Uterus (tissue), 4 donors: ENCODE measurements around the gene GGTLC3. TPM values are rescaled to one million over a fixed set of nuclear protein-coding genes. Genes with fewer than 3 reads are reported as not detected.
A peak's percentile ranks its signal among the peaks of the same experiment; 100 is the strongest.
"Not testable (repeated sequence)": the region's sequence is repeated elsewhere in the genome, so short reads cannot be mapped to it uniquely, and the experiment has no call there.

Source experiments
- DNase-seq, 2 donors: peaks; one replicate each; pipeline ENCODE4 v3.0.0-alpha.2; 2019 to 2020
- H3K27ac ChIP-seq, 2 donors: fragments of 200-600 bp; sonication (generic); 1 replicate in 1 of 2; 2 replicates in 1 of 2; pipeline ENCODE4 v1.5.1; 2016 to 2018
- H3K27me3 ChIP-seq, 2 donors: fragments of 200-600 bp; sonication (generic); one replicate each; pipeline ENCODE4 v1.5.1; 2018 to 2019; ENCODE audit warnings: control low read depth in 1 of 2
- H3K36me3 ChIP-seq, 2 donors: fragments of 200-600 bp; sonication (generic); one replicate each; pipeline ENCODE4 v1.5.1; 2019; ENCODE audit warnings: control low read depth in 1 of 2
- H3K4me1 ChIP-seq, 2 donors: fragments of 200-600 bp; sonication (generic); one replicate each; pipeline ENCODE4 v1.5.1; 2018 to 2019; ENCODE audit warnings: control low read depth in 1 of 2
- H3K4me3 ChIP-seq, 2 donors: fragments of 200-600 bp; sonication (generic); 1 replicate in 1 of 2; 2 replicates in 1 of 2; pipeline ENCODE4 v1.5.1; 2018 to 2019; ENCODE audit warnings: mild to moderate bottlenecking in 1 of 2
- H3K9me3 ChIP-seq, 2 donors: fragments of 200-600 bp; sonication (generic); one replicate each; pipeline ENCODE4 v1.5.1; 2019; ENCODE audit warnings: control low read depth in 1 of 2
- intact Hi-C: fragments of 100-400 bp; cut with DNase I; formaldehyde crosslinking; loops from one replicate; pipeline ENCODE4 v1.15.1; 2023; ENCODE audit warnings: low total_unique reads
- total RNA-seq, 4 donors: library from RNA; depleted of rRNA in 3 of 4; stranded (reverse); fragments of >200 nt in 3 of 4; gene quantifications; one replicate each; pipeline versions ENCODE4 v1.1.0 to v1.2.4, GENCODE V29; 2014 to 2023
- donor health status: DM: yes; HTN: yes; CAD: no.

The GGTLC3 gene
- total RNA-seq, 4 donors from 2014 or later: not detected

GRCh38 chr22:18533633-18534032, 15.7 kb upstream of the GGTLC3 start:
- DNase-seq, H3K4me3 ChIP-seq, intact Hi-C loops, H3K27me3 ChIP-seq, H3K27ac ChIP-seq, H3K9me3 ChIP-seq, H3K4me1 ChIP-seq, H3K36me3 ChIP-seq: not testable (repeated sequence)

GRCh38 chr22:18529416-18530145, 11.6 kb upstream of the GGTLC3 start:
- H3K4me3 ChIP-seq, intact Hi-C loops, H3K9me3 ChIP-seq, H3K4me1 ChIP-seq, H3K27me3 ChIP-seq, H3K36me3 ChIP-seq, DNase-seq, H3K27ac ChIP-seq: not testable (repeated sequence)

GRCh38 chr22:18528597-18529415, 10.8 kb upstream of the GGTLC3 start:
- H3K27ac ChIP-seq, H3K4me3 ChIP-seq: not testable (repeated sequence)

GRCh38 chr22:18527752-18528596, 10.0 kb upstream of the GGTLC3 start, which contains the start of gene TMEM191B:
TMEM191B (plus strand) TSS chr22:18527802; CDS start chr22:18527981, 179 bp downstream.
- intact Hi-C loops, H3K4me3 ChIP-seq, H3K27ac ChIP-seq, H3K9me3 ChIP-seq, DNase-seq, H3K4me1 ChIP-seq, H3K27me3 ChIP-seq, H3K36me3 ChIP-seq: not testable (repeated sequence)

More at GRCh38 chr22:18528597-18529415, 10.8 kb upstream of the GGTLC3 start:
- intact Hi-C loops, H3K4me1 ChIP-seq, H3K27me3 ChIP-seq, H3K36me3 ChIP-seq, H3K9me3 ChIP-seq: not testable (repeated sequence)
- peak; percentile 76 to 82 for DNase-seq

GRCh38 chr22:18523328-18523727, 5.4 kb upstream of the GGTLC3 start:
- H3K36me3 ChIP-seq, intact Hi-C loops, H3K27me3 ChIP-seq, H3K27ac ChIP-seq, H3K4me3 ChIP-seq, DNase-seq, H3K9me3 ChIP-seq, H3K4me1 ChIP-seq: not testable (repeated sequence)

GRCh38 chr22:18522762-18523161, 4.8 kb upstream of the GGTLC3 start:
- H3K4me3 ChIP-seq, intact Hi-C loops, DNase-seq: not testable (repeated sequence)

GRCh38 chr22:18513454-18513853, 4.5 kb downstream of the GGTLC3 start:
- H3K9me3 ChIP-seq, H3K4me1 ChIP-seq, DNase-seq, H3K27me3 ChIP-seq, H3K4me3 ChIP-seq, intact Hi-C loops, H3K36me3 ChIP-seq, H3K27ac ChIP-seq: not testable (repeated sequence)

More at GRCh38 chr22:18522762-18523161, 4.8 kb upstream of the GGTLC3 start:
- H3K4me1 ChIP-seq, H3K27ac ChIP-seq, H3K27me3 ChIP-seq, H3K36me3 ChIP-seq, H3K9me3 ChIP-seq: not testable (repeated sequence)

GRCh38 chr22:18512378-18512777, 5.6 kb downstream of the GGTLC3 start:
- H3K9me3 ChIP-seq, intact Hi-C loops, H3K27me3 ChIP-seq, H3K36me3 ChIP-seq, H3K27ac ChIP-seq, H3K4me1 ChIP-seq, H3K4me3 ChIP-seq, DNase-seq: not testable (repeated sequence)

- H3K27me3 ChIP-seq, DNase-seq, intact Hi-C loops: not testable (repeated sequence)
Measured at GRCh38 chr22:18511327-18511726, 6.6 kb downstream of the GGTLC3 start.

GRCh38 chr22:18496227-18496626, 21.7 kb downstream of the GGTLC3 start:
- H3K4me3 ChIP-seq, H3K27ac ChIP-seq, H3K36me3 ChIP-seq, H3K27me3 ChIP-seq, H3K9me3 ChIP-seq, DNase-seq, H3K4me1 ChIP-seq, intact Hi-C loops: not testable (repeated sequence)

More at GRCh38 chr22:18511327-18511726, 6.6 kb downstream of the GGTLC3 start:
- H3K4me1 ChIP-seq, H3K27ac ChIP-seq, H3K9me3 ChIP-seq, H3K36me3 ChIP-seq, H3K4me3 ChIP-seq: not testable (repeated sequence)
